Left renal cortex interstitium (tissue), 4 donors: Measurements from ENCODE around the gene RAB22A. TPM values are rescaled to one million over a fixed set of nuclear protein-coding genes. Genes with fewer than 3 reads are reported as not detected.
"Not testable (repeated sequence)": the region's sequence is repeated elsewhere in the genome, so short reads cannot be mapped to it uniquely, and the experiment has no call there.

ENCODE experiments used
- DNase-seq, 4 donors: peaks; one replicate each; pipeline ENCODE4 v3.0.0-alpha.2; 2013; ENCODE audit warnings: low read depth in 4 of 4, low spot score in 2 of 4, missing footprints in 1 of 4
- polyA plus RNA-seq, 4 donors: library from polyadenylated mRNA; unstranded; fragments of 120-200 nt; gene quantifications; one replicate each; pipeline ENCODE4 v1.2.1, GENCODE V29; 2013; ENCODE audit not compliant: insufficient read length in 4 of 4

RAB22A gene
- polyA plus RNA-seq, 4 donors: 16.2 to 24.0 (median 19.1) TPM

GRCh38 chr20:58407201-58407873 lies 97.8 kb downstream of the RAB22A start:
- no peak for DNase-seq

GRCh38 chr20:58407966-58408557 lies 98.5 kb downstream of the RAB22A start:
- no peak for DNase-seq

GRCh38 chr20:58408603-58409246 lies 99.2 kb downstream of the RAB22A start:
- DNase-seq: no peak

GRCh38 chr20:58414216-58414615 lies 104.7 kb downstream of the RAB22A start:
- DNase-seq: not testable (repeated sequence)

- DNase-seq: not testable (repeated sequence)
Measured at GRCh38 chr20:58414786-58415185, 105.3 kb downstream of the RAB22A start.

- no peak for DNase-seq
Measured at GRCh38 chr20:58416057-58416456, 106.5 kb downstream of the RAB22A start.

GRCh38 chr20:58416835-58417234 lies 107.3 kb downstream of the RAB22A start:
- DNase-seq: no peak

Other genes with a start within 250 kb of the RAB22A start
- gene ANKRD60, start 81.1 kb upstream of the RAB22A start, polyA plus RNA-seq: not detected
- 10 to 100 TPM; 51.5 to 56.2 (median 53.7) TPM for gene VAPB, start 79.5 kb downstream of the RAB22A start, polyA plus RNA-seq
- gene APCDD1L, start 205.7 kb downstream of the RAB22A start, polyA plus RNA-seq: 10 to 100 TPM; 11.3 to 19.5 (median 13.7) TPM